Gastrocnemius medialis (tissue), 4 donors: ENCODE data around the gene GBA3.

ENCODE experiments used
- POLR2A ChIP-seq, 2 donors: fragments of 450-650 bp; IDR thresholded peaks; one replicate each; pipeline ENCODE4 v1.6.1; 2017; ENCODE audit warnings: antibody characterized with exemption in 2 of 2, mild to moderate bottlenecking in 2 of 2, moderate library complexity in 2 of 2
- TF ChIP-seq, protein P1 (sequence below), 5 experiments: fragments of 450-650 bp in 3 of 5; fragments of 200-600 bp in 2 of 5; sonication (generic) in 2 of 5; IDR thresholded peaks in 4 of 5; conservative IDR thresholded peaks in 1 of 5; 1 replicate in 4 of 5; 2 replicates in 1 of 5; pipeline ENCODE4 v1.5.1; 2016 to 2019; ENCODE audit warnings: antibody characterized with exemption in 5 of 5, mild to moderate bottlenecking in 3 of 5, moderate library complexity in 3 of 5

DNA sequence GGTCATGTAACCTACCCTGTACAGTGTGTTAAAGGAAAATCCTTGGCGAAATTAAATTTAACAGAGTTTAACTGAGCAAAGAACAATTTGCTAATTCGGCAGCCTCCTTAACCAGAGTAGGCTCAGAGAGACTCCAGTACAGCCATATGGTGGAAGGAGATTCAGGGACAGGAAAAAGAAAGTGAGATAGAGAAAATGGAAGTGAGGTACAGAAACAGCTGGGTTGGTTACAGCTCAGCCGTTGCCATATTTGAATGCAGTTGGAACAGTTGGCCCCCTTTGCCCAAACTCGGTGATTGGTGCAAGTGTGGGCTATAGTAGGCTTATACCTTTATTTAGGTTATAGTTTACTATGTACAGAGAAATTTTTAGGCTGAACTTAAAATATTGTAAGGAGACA is 48.8 kb upstream of the GBA3 start:
- TF ChIP-seq, protein P1, sequence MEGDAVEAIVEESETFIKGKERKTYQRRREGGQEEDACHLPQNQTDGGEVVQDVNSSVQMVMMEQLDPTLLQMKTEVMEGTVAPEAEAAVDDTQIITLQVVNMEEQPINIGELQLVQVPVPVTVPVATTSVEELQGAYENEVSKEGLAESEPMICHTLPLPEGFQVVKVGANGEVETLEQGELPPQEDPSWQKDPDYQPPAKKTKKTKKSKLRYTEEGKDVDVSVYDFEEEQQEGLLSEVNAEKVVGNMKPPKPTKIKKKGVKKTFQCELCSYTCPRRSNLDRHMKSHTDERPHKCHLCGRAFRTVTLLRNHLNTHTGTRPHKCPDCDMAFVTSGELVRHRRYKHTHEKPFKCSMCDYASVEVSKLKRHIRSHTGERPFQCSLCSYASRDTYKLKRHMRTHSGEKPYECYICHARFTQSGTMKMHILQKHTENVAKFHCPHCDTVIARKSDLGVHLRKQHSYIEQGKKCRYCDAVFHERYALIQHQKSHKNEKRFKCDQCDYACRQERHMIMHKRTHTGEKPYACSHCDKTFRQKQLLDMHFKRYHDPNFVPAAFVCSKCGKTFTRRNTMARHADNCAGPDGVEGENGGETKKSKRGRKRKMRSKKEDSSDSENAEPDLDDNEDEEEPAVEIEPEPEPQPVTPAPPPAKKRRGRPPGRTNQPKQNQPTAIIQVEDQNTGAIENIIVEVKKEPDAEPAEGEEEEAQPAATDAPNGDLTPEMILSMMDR (IDR thresholded peaks at IDR 0.05 in 4 of 5, conservative IDR thresholded peaks at IDR 0.05 in 1 of 5) = no peak
- no peak for TF ChIP-seq POLR2A (IDR thresholded peaks at IDR 0.05)
